Neural cell (in vitro differentiated cells): Measurements from ENCODE around the gene ABCA8.

Source experiments
- EP300 ChIP-seq: fragments of 450-650 bp; conservative IDR thresholded peaks from 2 replicates; pipeline ENCODE4 v1.6.1; 2014; ENCODE audit warnings: antibody characterized with exemption, mild to moderate bottlenecking, moderate library complexity; ENCODE audit not compliant: poor library complexity, severe bottlenecking
- MXI1 ChIP-seq: fragments of 450-650 bp; conservative IDR thresholded peaks from 2 replicates; pipeline ENCODE4 v1.6.1; 2014; ENCODE audit warnings: antibody characterized with exemption, mild to moderate bottlenecking; ENCODE audit not compliant: poor library complexity, severe bottlenecking
- RAD21 ChIP-seq: fragments of 450-650 bp; conservative IDR thresholded peaks from 2 replicates; pipeline ENCODE4 v1.6.1; 2014; ENCODE audit warnings: antibody characterized with exemption, mild to moderate bottlenecking, moderate library complexity
- SMC3 ChIP-seq: fragments of 450-650 bp; conservative IDR thresholded peaks from 2 replicates; pipeline ENCODE4 v1.6.1; 2014; ENCODE audit warnings: antibody characterized with exemption, mild to moderate bottlenecking, moderate library complexity; ENCODE audit not compliant: poor library complexity
- TAF1 ChIP-seq: IDR thresholded peaks from 2 replicates; pipeline ENCODE4 v1.6.1; 2012; ENCODE audit warnings: low read depth
- TF ChIP-seq, protein P1 (sequence below): fragments of 450-650 bp; IDR thresholded peaks from 2 replicates; pipeline ENCODE4 v1.5.1; 2014; ENCODE audit warnings: antibody characterized with exemption, mild to moderate bottlenecking, moderate library complexity; ENCODE audit not compliant: poor library complexity, severe bottlenecking
- TF ChIP-seq, protein P2 (sequence below): IDR thresholded peaks from 2 replicates; pipeline ENCODE4 v1.6.1; 2012; ENCODE audit warnings: borderline replicate concordance

GRCh38 chr17:68955181-68955841 is at the start of gene ABCA8:
- TF ChIP-seq EP300 = no peak
- TF ChIP-seq MXI1 = no peak
- TF ChIP-seq, protein P1, sequence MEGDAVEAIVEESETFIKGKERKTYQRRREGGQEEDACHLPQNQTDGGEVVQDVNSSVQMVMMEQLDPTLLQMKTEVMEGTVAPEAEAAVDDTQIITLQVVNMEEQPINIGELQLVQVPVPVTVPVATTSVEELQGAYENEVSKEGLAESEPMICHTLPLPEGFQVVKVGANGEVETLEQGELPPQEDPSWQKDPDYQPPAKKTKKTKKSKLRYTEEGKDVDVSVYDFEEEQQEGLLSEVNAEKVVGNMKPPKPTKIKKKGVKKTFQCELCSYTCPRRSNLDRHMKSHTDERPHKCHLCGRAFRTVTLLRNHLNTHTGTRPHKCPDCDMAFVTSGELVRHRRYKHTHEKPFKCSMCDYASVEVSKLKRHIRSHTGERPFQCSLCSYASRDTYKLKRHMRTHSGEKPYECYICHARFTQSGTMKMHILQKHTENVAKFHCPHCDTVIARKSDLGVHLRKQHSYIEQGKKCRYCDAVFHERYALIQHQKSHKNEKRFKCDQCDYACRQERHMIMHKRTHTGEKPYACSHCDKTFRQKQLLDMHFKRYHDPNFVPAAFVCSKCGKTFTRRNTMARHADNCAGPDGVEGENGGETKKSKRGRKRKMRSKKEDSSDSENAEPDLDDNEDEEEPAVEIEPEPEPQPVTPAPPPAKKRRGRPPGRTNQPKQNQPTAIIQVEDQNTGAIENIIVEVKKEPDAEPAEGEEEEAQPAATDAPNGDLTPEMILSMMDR = no peak
- TF ChIP-seq TAF1 = no peak
- no peak for TF ChIP-seq SMC3
- TF ChIP-seq, protein P2, sequence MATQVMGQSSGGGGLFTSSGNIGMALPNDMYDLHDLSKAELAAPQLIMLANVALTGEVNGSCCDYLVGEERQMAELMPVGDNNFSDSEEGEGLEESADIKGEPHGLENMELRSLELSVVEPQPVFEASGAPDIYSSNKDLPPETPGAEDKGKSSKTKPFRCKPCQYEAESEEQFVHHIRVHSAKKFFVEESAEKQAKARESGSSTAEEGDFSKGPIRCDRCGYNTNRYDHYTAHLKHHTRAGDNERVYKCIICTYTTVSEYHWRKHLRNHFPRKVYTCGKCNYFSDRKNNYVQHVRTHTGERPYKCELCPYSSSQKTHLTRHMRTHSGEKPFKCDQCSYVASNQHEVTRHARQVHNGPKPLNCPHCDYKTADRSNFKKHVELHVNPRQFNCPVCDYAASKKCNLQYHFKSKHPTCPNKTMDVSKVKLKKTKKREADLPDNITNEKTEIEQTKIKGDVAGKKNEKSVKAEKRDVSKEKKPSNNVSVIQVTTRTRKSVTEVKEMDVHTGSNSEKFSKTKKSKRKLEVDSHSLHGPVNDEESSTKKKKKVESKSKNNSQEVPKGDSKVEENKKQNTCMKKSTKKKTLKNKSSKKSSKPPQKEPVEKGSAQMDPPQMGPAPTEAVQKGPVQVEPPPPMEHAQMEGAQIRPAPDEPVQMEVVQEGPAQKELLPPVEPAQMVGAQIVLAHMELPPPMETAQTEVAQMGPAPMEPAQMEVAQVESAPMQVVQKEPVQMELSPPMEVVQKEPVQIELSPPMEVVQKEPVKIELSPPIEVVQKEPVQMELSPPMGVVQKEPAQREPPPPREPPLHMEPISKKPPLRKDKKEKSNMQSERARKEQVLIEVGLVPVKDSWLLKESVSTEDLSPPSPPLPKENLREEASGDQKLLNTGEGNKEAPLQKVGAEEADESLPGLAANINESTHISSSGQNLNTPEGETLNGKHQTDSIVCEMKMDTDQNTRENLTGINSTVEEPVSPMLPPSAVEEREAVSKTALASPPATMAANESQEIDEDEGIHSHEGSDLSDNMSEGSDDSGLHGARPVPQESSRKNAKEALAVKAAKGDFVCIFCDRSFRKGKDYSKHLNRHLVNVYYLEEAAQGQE = no peak
- no peak for TF ChIP-seq RAD21
